Fibroblast of lung (primary cell): Measurements from ENCODE around the gene AMZ2. TPM values are rescaled to one million over a fixed set of nuclear protein-coding genes. Genes with fewer than 3 reads are reported as not detected.

Source experiments
- DNase-seq, 2 donors: peaks; one replicate each; pipeline versions ENCODE4 v3.0.0 to v3.0.0-alpha.2; 2010; ENCODE audit warnings: low read depth in 2 of 2
- H2AFZ ChIP-seq: 2 replicates; pipeline ENCODE4 v1.5.1; 2012; ENCODE audit warnings: low read length, control low read depth, inconsistent platforms
- H3K27ac ChIP-seq: 2 replicates; pipeline ENCODE4 v1.5.1; 2011; ENCODE audit warnings: low read length, control low read depth; ENCODE audit not compliant: insufficient read depth
- H3K27me3 ChIP-seq: 2 replicates; pipeline ENCODE4 v1.5.1; 2011; ENCODE audit warnings: mild to moderate bottlenecking, low read length; ENCODE audit not compliant: control insufficient read depth, insufficient read depth
- H3K36me3 ChIP-seq: 2 replicates; pipeline ENCODE4 v1.5.1; 2011; ENCODE audit warnings: low read length; ENCODE audit not compliant: control insufficient read depth, insufficient read depth
- H3K4me1 ChIP-seq: 2 replicates; pipeline ENCODE4 v1.5.1; 2011; ENCODE audit warnings: low read length; ENCODE audit not compliant: control insufficient read depth, insufficient read depth; ENCODE audit errors: extremely low read depth
- H3K4me2 ChIP-seq: 2 replicates; pipeline ENCODE4 v1.5.1; 2011; ENCODE audit warnings: low read length, control low read depth; ENCODE audit not compliant: insufficient read depth; ENCODE audit errors: extremely low read depth
- H3K4me3 ChIP-seq, 4 experiments: fragments of 200-600 bp in 1 of 4; sonication (generic) in 1 of 4; replicated peaks in 1 of 4; 2 replicates each; pipeline ENCODE4 v1.5.1; 2011 to 2016; ENCODE audit warnings: low read length in 4 of 4, low read depth in 3 of 4, mild to moderate bottlenecking in 3 of 4, control low read depth in 2 of 4, inconsistent platforms in 1 of 4, mixed read lengths in 1 of 4; ENCODE audit not compliant: insufficient read depth in 1 of 4; ENCODE audit errors: control extremely low read depth in 1 of 4
- H3K79me2 ChIP-seq: 2 replicates; pipeline ENCODE4 v1.5.1; 2012; ENCODE audit warnings: mild to moderate bottlenecking, low read length, inconsistent platforms; ENCODE audit not compliant: control insufficient read depth, insufficient read depth
- H3K9ac ChIP-seq: 2 replicates; pipeline ENCODE4 v1.5.1; 2011; ENCODE audit warnings: mild to moderate bottlenecking, low read length, control low read depth; ENCODE audit not compliant: insufficient read depth
- H3K9me3 ChIP-seq: 2 replicates; pipeline ENCODE4 v1.5.1; 2012; ENCODE audit warnings: low read depth, low read length; ENCODE audit not compliant: control insufficient read depth, insufficient read depth
- H4K20me1 ChIP-seq: 2 replicates; pipeline ENCODE4 v1.5.1; 2011; ENCODE audit warnings: low read length; ENCODE audit not compliant: control insufficient read depth, insufficient read depth; ENCODE audit errors: extremely low read depth
- CTCF ChIP-seq, 2 donors: IDR thresholded peaks in 1 of 2; conservative IDR thresholded peaks in 1 of 2; 1 replicate in 1 of 2; 2 replicates in 1 of 2; pipeline ENCODE4 v1.5.1; 2011 to 2012; ENCODE audit warnings: low read length in 2 of 2, control low read depth in 1 of 2, inconsistent platforms in 1 of 2, low read depth in 1 of 2, mild to moderate bottlenecking in 1 of 2
- EZH2 ChIP-seq: IDR thresholded peaks from 2 replicates; pipeline ENCODE4 v1.5.1; 2012; ENCODE audit warnings: low read length, control low read depth, mild to moderate bottlenecking; ENCODE audit errors: missing control alignments
- polyA plus RNA-seq, 2 donors: library from polyadenylated mRNA; depleted of rRNA in 1 of 2; stranded (reverse) in 1 of 2; unstranded in 1 of 2; fragments of >200 nt; gene quantifications; 2 replicates each; pipeline ENCODE4 v1.2.1, GENCODE V29; 2011 to 2012; ENCODE audit warnings: missing spikeins in 1 of 2
- total RNA-seq: library from RNA; depleted of rRNA; stranded (reverse); fragments of >200 nt; gene quantifications from 2 replicates; pipeline ENCODE4 v1.2.1, GENCODE V29; 2014

The AMZ2 gene
- total and polyA plus RNA-seq, 2 donors (not counting 1 experiment from before 2014, with no cell fraction given) = 85.9 to 119 TPM

GRCh38 chr17:68289936-68290267 lies 42.1 kb downstream of the AMZ2 start:
- H4K20me1 ChIP-seq = no peaks in the 10 kb centered on the region
- no peak overlapping the region for H2AFZ ChIP-seq
- DNase-seq = no peak
- H3K27ac ChIP-seq = peak overlapping the region; percentile 69
- peak overlapping the region; percentile 65 for H3K9ac ChIP-seq
- peaks cover 8% of the 10 kb centered on the region for H3K4me1 ChIP-seq
- H3K79me2 ChIP-seq = no peaks in the 10 kb centered on the region
- H3K36me3 ChIP-seq = no peaks in the 10 kb centered on the region
- H3K9me3 ChIP-seq = no peaks in the 10 kb centered on the region
- no peaks in the 10 kb centered on the region for H3K27me3 ChIP-seq
- H3K4me3 ChIP-seq = peak overlapping the region in 3 of 4 experiments; percentile 65 to 74 (median 68)
- H3K4me2 ChIP-seq = peak overlapping the region; percentile 96
- TF ChIP-seq CTCF (conservative IDR thresholded peaks at IDR 0.05 in 1 of 2, IDR thresholded peaks at IDR 0.05 in 1 of 2; ENCODE audit: low read depth in 1 of 2, low read length in 2 of 2) = no peak
- TF ChIP-seq EZH2 = no peak

GRCh38 chr17:68290268-68290954 lies 42.6 kb downstream of the AMZ2 start:
- peak overlapping the region; percentile 96 for H3K4me2 ChIP-seq
- peak overlapping the region; percentile 59 to 74 (median 66) for H3K4me3 ChIP-seq
- no peaks in the 10 kb centered on the region for H4K20me1 ChIP-seq
- no peaks in the 10 kb centered on the region for H3K9me3 ChIP-seq
- DNase-seq = no peak
- H2AFZ ChIP-seq = peak overlapping the region; percentile 30
- H3K4me1 ChIP-seq = peaks cover 8% of the 10 kb centered on the region
- H3K27me3 ChIP-seq = no peaks in the 10 kb centered on the region
- H3K79me2 ChIP-seq = no peaks in the 10 kb centered on the region
- peak overlapping the region; percentile 65 for H3K9ac ChIP-seq
- H3K27ac ChIP-seq = peak overlapping the region; percentile 69
- no peaks in the 10 kb centered on the region for H3K36me3 ChIP-seq
- TF ChIP-seq CTCF (conservative IDR thresholded peaks at IDR 0.05 in 1 of 2, IDR thresholded peaks at IDR 0.05 in 1 of 2; ENCODE audit: low read depth in 1 of 2, low read length in 2 of 2) = no peak
- no peak for TF ChIP-seq EZH2

- no peaks in the 10 kb centered on the region for H3K27me3 ChIP-seq
- peaks cover 8% of the 10 kb centered on the region for H3K4me1 ChIP-seq
- H3K36me3 ChIP-seq = no peaks in the 10 kb centered on the region
- no peaks in the 10 kb centered on the region for H3K79me2 ChIP-seq
- H4K20me1 ChIP-seq = no peaks in the 10 kb centered on the region
- DNase-seq = peak; percentile 51 to 56
- no peaks in the 10 kb centered on the region for H3K9me3 ChIP-seq
- peak within 1 kb of the TSS; percentile 96 for H3K4me2 ChIP-seq
- H3K9ac ChIP-seq = peak within 1 kb of the TSS; percentile 84
- no peak for TF ChIP-seq EZH2
- no peak for TF ChIP-seq CTCF (conservative IDR thresholded peaks at IDR 0.05 in 1 of 2, IDR thresholded peaks at IDR 0.05 in 1 of 2; ENCODE audit: low read depth in 1 of 2, low read length in 2 of 2)
- peak within 1 kb of the TSS; percentile 59 to 74 (median 71) for H3K4me3 ChIP-seq
- H3K27ac ChIP-seq = peak within 1 kb of the TSS; percentile 80
- peak within 1 kb of the TSS; percentile 41 for H2AFZ ChIP-seq
Observed at GRCh38 chr17:68290955-68291835, 43.4 kb downstream of the AMZ2 start, which contains the start of the genes ARSG and SLC16A6. ARSG (plus strand) TSS chr17:68291495; CDS start chr17:68307494, 15,999 bp downstream. SLC16A6 (minus strand) TSS chr17:68291127; CDS start chr17:68278320, 12,807 bp downstream.
